Measurements from ENCODE around the gene DOCK2. TPM values are rescaled to one million over a fixed set of nuclear protein-coding genes. Genes with fewer than 3 reads are reported as not detected.
A peak's percentile ranks its signal among the peaks of the same experiment; 100 is the strongest.

Gene DOCK2
- total and polyA plus RNA-seq, 9 of the 15 experiments (the other 6 are each of a cell fraction or from before 2014, with no cell fraction given) = 4.5 to 42.6 (median 20.5) TPM

DNA sequence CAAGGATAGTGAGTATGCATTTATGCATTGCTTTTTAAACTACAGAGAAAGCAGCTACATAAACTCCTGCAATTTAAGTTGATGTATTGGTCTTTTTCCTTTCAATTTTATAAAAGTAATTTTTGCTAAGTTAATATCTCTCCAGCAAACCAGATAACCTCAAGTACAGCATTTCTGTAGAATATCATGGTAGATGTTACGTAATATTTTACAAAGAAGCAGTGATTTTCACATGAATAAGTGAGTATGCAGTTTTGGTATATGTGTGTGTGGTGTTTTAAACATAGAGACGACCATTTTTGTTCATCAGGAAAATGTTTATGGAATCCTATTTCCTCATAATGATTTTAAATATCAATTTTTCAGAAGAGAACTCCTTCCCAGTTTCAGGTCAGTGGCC, 224.4 kb downstream of the DOCK2 start:
- intact Hi-C loops (cut with micrococcal nuclease) = no loop called here
- ChIA-PET CTCF (ENCODE audit: low intra/inter-chr PET ratio) (no interaction called here), POLR2A (interaction anchor here (1.0 kb wide), 1 partner anchor 941 kb away, joined by 3 read pairs; no protein-coding TSS in a partner anchor)
- Histone ChIP-seq H3K27ac (ENCODE audit: extremely low read depth, low read depth, low read length) (no peak overlapping the region), H3K4me1 (replicated peaks in 1 of 2; ENCODE audit: control insufficient read depth in 2 of 2, insufficient read depth in 2 of 2, low read length in 2 of 2) (no peaks in the 10 kb centered on the region), H3K27me3 (ENCODE audit: control insufficient read depth in 2 of 2, insufficient read depth in 2 of 2, low read length in 2 of 2) (no peaks in the 10 kb centered on the region; a peak in 1 of 5 replicates), H4K20me1 (replicated peaks; ENCODE audit: control insufficient read depth, insufficient read depth, low read length) (no peaks in the 10 kb centered on the region), H3K36me3 (ENCODE audit: control insufficient read depth, insufficient read depth, low read length) (no peaks in the 10 kb centered on the region), H3K79me2 (ENCODE audit: control insufficient read depth, insufficient read depth, low read length) (no peaks in the 10 kb centered on the region), H3K4me3 (no peak overlapping the region), H2AFZ (ENCODE audit: low read depth, low read length) (no peak overlapping the region), H3K9ac (ENCODE audit: insufficient read depth in 1 of 2, low read depth in 2 of 2, low read length in 2 of 2) (no peak overlapping the region), H3K9me1 (ENCODE audit: control insufficient read depth, insufficient read depth, low read length) (no peaks in the 10 kb centered on the region), H3K4me2 (ENCODE audit: insufficient read depth, low read length) (no peak overlapping the region), H3K9me3 (replicated peaks; ENCODE audit: control insufficient read depth, insufficient read depth, low read depth, low read length) (no peaks in the 10 kb centered on the region)
- WGBS (ENCODE audit: insufficient coverage, low coverage, missing lambda C conversion rate) = 31% methylated on average over 2 of the region's 2 CpGs
- DNase-seq (ENCODE audit: extremely low read depth in 1 of 4, low spot score in 3 of 4) = no peak
- no peak for ATAC-seq
- no TSS peak for BruUV-seq (replicated peaks)
- in situ Hi-C loops (cut with MboI) = no loop called here
- FAIRE-seq = no peak
- no peak for TF ChIP-seq ARID3B (CRISPR knock-in tag; IDR thresholded peaks at IDR 0.05; ENCODE audit: borderline replicate concordance)
- TF ChIP-seq MYNN (IDR thresholded peaks at IDR 0.05) = no peak
- no peak for TF ChIP-seq MYNN (CRISPR knock-in tag; IDR thresholded peaks at IDR 0.05)
- peak; percentile 56; the same call in 1 of the 2 replicates for TF ChIP-seq CEBPB (tag; IDR thresholded peaks at IDR 0.05)
- TF ChIP-seq CEBPG (CRISPR knock-in tag; IDR thresholded peaks at IDR 0.05) = no peak
- peak; percentile 18 to 61; a peak in 2 of 4 replicates for TF ChIP-seq CEBPG (tag; conservative IDR thresholded peaks at IDR 0.05 in 1 of 2, IDR thresholded peaks at IDR 0.05 in 1 of 2)
- TF ChIP-seq, protein P1, sequence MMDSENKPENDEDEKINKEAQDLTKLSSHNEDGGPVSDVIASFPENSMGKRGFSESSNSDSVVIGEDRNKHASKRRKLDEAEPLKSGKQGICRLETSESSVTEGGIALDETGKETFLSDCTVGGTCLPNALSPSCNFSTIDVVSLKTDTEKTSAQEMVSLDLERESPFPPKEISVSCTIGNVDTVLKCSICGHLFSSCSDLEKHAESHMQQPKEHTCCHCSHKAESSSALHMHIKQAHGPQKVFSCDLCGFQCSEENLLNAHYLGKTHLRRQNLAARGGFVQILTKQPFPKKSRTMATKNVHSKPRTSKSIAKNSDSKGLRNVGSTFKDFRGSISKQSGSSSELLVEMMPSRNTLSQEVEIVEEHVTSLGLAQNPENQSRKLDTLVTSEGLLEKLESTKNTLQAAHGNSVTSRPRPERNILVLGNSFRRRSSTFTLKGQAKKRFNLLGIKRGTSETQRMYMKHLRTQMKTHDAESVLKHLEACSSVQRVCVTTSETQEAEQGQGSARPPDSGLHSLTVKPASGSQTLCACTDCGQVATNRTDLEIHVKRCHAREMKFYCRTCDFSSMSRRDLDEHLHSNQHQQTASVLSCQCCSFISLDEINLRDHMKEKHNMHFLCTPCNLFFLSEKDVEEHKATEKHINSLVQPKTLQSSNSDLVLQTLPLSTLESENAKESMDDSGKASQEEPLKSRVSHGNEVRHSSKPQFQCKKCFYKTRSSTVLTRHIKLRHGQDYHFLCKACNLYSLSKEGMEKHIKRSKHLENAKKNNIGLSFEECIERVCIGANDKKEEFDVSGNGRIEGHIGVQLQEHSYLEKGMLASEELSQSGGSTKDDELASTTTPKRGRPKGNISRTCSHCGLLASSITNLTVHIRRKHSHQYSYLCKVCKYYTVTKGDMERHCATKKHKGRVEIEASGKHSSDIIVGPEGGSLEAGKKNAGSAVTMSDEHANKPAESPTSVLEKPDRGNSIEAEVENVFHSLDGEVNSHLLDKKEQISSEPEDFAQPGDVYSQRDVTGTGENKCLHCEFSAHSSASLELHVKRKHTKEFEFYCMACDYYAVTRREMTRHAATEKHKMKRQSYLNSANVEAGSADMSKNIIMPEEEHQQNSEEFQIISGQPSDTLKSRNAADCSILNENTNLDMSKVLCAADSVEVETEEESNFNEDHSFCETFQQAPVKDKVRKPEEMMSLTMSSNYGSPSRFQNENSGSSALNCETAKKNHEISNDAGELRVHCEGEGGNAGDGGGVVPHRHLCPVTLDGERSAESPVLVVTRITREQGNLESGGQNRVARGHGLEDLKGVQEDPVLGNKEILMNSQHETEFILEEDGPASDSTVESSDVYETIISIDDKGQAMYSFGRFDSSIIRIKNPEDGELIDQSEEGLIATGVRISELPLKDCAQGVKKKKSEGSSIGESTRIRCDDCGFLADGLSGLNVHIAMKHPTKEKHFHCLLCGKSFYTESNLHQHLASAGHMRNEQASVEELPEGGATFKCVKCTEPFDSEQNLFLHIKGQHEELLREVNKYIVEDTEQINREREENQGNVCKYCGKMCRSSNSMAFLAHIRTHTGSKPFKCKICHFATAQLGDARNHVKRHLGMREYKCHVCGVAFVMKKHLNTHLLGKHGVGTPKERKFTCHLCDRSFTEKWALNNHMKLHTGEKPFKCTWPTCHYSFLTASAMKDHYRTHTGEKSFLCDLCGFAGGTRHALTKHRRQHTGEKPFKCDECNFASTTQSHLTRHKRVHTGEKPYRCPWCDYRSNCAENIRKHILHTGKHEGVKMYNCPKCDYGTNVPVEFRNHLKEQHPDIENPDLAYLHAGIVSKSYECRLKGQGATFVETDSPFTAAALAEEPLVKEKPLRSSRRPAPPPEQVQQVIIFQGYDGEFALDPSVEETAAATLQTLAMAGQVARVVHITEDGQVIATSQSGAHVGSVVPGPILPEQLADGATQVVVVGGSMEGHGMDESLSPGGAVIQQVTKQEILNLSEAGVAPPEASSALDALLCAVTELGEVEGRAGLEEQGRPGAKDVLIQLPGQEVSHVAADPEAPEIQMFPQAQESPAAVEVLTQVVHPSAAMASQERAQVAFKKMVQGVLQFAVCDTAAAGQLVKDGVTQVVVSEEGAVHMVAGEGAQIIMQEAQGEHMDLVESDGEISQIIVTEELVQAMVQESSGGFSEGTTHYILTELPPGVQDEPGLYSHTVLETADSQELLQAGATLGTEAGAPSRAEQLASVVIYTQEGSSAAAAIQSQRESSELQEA (IDR thresholded peaks at IDR 0.05; ENCODE audit: low read depth) = no peak
- TF ChIP-seq, protein P2, sequence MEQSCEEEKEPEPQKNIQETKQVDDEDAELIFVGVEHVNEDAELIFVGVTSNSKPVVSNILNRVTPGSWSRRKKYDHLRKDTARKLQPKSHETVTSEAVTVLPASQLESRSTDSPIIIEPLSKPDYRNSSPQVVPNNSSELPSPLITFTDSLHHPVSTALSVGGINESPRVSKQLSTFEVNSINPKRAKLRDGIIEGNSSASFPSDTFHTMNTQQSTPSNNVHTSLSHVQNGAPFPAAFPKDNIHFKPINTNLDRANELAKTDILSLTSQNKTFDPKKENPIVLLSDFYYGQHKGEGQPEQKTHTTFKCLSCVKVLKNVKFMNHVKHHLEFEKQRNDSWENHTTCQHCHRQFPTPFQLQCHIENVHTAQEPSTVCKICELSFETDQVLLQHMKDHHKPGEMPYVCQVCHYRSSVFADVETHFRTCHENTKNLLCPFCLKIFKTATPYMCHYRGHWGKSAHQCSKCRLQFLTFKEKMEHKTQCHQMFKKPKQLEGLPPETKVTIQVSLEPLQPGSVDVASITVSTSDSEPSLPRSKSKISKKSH (CRISPR knock-in tag; IDR thresholded peaks at IDR 0.05) = no peak

All from K562 (cell line).